Measurements from ENCODE around the gene PTCRA. TPM values are rescaled to one million over a fixed set of nuclear protein-coding genes. Genes with fewer than 3 reads are reported as not detected.

The PTCRA gene
- not detected in 2 replicates for total RNA-seq

GRCh38 chr6:42915732-42916131 lies at the start of gene PTCRA:
TSS of gene PTCRA (plus strand) at chr6:42916053. CDS start at chr6:42916070, 17 bp downstream.

DNA sequence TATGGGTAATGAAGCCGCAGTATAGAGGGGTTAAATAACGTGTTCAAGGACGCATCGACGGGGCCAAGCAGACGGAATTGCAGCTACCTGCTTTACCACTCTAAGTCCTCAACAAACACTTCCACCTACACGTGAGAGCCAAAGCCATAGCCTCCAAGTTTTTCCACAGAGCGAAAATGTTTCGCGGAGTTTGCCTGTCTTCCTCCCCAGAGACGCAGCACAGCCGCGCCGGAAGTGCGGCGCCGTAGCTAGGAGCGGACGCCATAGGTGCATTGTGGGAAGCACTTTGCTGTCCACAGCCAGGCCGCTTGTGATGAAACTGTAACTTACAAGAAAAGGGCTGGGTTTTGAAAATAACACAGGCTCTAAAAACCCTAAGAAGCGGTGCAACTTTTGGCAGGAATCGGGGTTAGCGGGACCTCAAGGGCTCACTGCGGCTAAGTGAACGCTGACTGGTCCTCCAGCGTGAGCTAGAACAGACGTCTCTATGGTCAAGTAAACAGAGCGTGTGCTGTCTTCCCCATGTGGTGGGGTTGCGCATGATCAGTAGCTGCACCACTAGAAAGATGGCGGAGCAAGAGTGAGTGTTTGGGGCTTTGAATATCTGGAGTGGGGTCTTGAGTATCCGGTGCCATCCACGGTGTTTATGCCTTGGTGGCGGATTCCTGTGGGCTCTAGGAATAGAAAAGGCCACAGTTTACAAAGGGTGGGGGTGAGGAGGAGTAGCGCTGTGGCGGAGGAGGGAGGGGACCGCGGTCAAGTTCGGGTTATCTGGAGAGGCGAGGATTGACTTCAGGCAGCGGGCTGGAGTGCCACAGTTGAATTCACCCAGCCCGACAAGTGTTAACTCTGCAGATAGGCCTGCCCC lies 36.2 kb upstream of the PTCRA start, which contains the start of gene RPL7L1:
TSS of gene RPL7L1 (plus strand) at position 245 of the 868 bp plus-strand sequence. CDS start at position 540, 295 bp downstream.

DNA sequence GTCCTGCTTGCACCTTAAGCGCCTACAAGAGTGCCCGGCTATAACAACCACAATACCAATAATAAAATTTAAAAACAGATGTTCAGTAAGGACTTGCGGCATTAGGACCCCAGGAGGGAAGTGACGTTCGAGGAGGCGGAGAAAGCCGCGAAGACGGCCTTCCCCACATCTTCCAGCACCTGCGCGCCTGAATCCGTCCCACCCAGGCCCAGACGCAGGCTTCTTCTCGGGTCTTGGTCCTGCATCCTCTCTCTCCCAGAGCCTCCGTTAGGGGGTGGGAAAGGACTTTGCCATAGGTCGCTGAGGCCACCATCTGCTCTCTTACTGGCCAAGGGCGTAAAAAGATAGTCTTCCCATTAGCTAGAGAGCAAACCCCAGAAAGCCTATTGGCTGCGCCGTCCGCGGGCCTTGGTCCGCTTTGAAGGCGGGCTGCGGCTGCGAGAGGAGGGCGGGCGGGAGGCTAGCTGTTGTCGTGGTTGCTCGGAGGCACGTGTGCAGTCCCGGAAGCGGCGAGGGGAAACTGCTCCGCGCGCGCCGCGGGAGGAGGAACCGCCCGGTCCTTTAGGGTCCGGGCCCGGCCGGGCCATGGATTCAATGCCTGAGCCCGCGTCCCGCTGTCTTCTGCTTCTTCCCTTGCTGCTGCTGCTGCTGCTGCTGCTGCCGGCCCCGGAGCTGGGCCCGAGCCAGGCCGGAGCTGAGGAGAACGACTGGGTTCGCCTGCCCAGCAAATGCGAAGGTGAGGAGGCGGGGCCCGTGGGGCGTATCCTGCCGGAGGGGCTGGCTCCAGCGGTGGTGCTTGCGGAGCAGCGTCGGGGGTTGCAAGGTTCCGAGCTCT lies 13.3 kb downstream of the PTCRA start, which contains the start of gene CNPY3:
TSS of gene CNPY3 (plus strand) at position 495 of the 835 bp plus-strand sequence. CDS start at position 586, 91 bp downstream.

GRCh38 chr6:42960243-42961019 lies 44.6 kb downstream of the PTCRA start, which contains the start of gene GNMT:
TSS of gene GNMT (plus strand) at chr6:42960754. CDS start at chr6:42960768, 14 bp downstream.

Other genes starting within 250 kb of the PTCRA start
- 2.5 and 4.4 TPM in 2 replicates for gene PRPH2, start 193.5 kb upstream of the PTCRA start, total RNA-seq
- 44.1 and 45.3 TPM in 2 replicates for gene TBCC, start 169.9 kb upstream of the PTCRA start, total RNA-seq
- gene BICRAL, start 134.0 kb upstream of the PTCRA start, total RNA-seq, result 3.7 and 6.5 TPM in 2 replicates
- gene RPL7L1, start 36.4 kb upstream of the PTCRA start, total RNA-seq, result 104 and 121 TPM in 2 replicates
- 30.5 and 54.6 TPM in 2 replicates for gene CNPY3, start 13.4 kb downstream of the PTCRA start, total RNA-seq
- gene GNMT, start 44.7 kb downstream of the PTCRA start, total RNA-seq, result not detected in 2 replicates
- 16.5 and 60.2 TPM in 2 replicates for gene PEX6, start 63.1 kb downstream of the PTCRA start, total RNA-seq
- gene PPP2R5D, start 68.5 kb downstream of the PTCRA start, total RNA-seq, result 40.9 and 50.6 TPM in 2 replicates
- gene MEA1, start 97.9 kb downstream of the PTCRA start, total RNA-seq, result 43.7 and 94.3 TPM in 2 replicates
- gene KLHDC3, start 98.2 kb downstream of the PTCRA start, total RNA-seq, result 90.9 and 103 TPM in 2 replicates
- 56.5 and 88.6 TPM in 2 replicates for gene RRP36, start 105.6 kb downstream of the PTCRA start, total RNA-seq
- 32.7 and 38.7 TPM in 2 replicates for gene CUL7, start 137.8 kb downstream of the PTCRA start, total RNA-seq
- gene MRPL2, start 143.4 kb downstream of the PTCRA start, total RNA-seq, result 35.9 and 41.3 TPM in 2 replicates
- gene KLC4, start 143.6 kb downstream of the PTCRA start, total RNA-seq, result 11.2 and 14.7 TPM in 2 replicates
- 144 and 240 TPM in 2 replicates for gene PTK7, start 160.3 kb downstream of the PTCRA start, total RNA-seq